Measurements from ENCODE around the gene ITGA8. TPM values are rescaled to one million over a fixed set of nuclear protein-coding genes. Genes with fewer than 3 reads are reported as not detected.

ITGA8 gene
- total RNA-seq, 1 donor from 2014 or later, result not detected

DNA sequence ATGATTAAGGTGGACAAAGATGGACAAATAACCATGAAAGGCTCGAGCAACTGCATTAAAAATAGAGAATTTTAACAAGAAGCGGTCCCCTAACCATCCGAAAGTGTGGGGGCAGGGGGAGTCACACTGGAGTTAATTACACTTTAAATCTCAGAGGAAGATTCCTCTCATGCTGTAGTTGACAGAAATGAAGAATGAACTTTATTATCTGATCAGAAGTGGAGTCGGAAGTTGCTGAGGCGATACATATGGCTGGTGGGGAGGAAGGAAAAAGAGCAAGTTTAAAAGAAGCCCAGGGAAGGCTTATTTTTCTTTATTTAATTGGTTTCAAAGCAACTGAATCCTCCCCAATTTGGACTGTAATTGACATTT is 246.3 kb downstream of the ITGA8 start:
- H3K36me3 Mint-ChIP-seq (ENCODE audit: low read depth), result no peaks in the 10 kb centered on the region
- H3K4me1 Mint-ChIP-seq, result no peaks in the 10 kb centered on the region
- H3K4me3 Mint-ChIP-seq, result no peak overlapping the region
- no peak for DNase-seq
- intact Hi-C loops (cut with micrococcal nuclease), result no loop called here
- H3K27me3 Mint-ChIP-seq, result peaks cover 6% of the 10 kb centered on the region
- no peak overlapping the region for H3K27ac Mint-ChIP-seq
- H3K9me3 Mint-ChIP-seq, result peaks cover 3% of the 10 kb centered on the region

- intact Hi-C loops (cut with micrococcal nuclease), result no loop called here
- Mint-ChIP-seq H3K27me3 (peaks cover 6% of the 10 kb centered on the region), H3K27ac (no peak overlapping the region), H3K4me1 (no peaks in the 10 kb centered on the region), H3K4me3 (no peak overlapping the region), H3K9me3 (peaks cover 3% of the 10 kb centered on the region), H3K36me3 (ENCODE audit: low read depth) (no peaks in the 10 kb centered on the region)
- DNase-seq, result no peak
These were observed 247.0 kb downstream of the ITGA8 start for GRCh38 chr10:15472431-15473395.

DNA sequence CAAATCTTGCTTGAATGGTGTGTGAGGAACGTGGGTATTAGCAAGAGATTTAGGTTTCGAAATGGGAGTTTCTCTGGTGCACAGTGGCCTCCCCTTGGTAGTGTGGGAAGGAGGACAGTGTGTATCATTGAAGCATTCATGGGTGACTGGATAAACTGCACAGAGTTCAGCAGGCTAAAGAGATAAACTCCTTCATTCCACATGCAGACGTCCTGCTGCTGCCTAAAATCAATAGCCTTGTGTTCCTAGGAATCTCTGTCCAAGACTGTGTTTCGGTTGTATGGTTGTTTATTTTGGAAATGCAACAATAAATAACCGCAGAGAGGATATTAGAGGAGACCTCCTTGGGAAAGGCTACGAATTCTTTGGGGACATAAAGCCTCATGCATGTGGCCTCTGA is 247.7 kb downstream of the ITGA8 start:
- Mint-ChIP-seq H3K27me3 (peaks cover 4% of the 10 kb centered on the region), H3K9me3 (peaks cover 3% of the 10 kb centered on the region), H3K27ac (no peak overlapping the region), H3K36me3 (ENCODE audit: low read depth) (no peaks in the 10 kb centered on the region), H3K4me3 (no peak overlapping the region), H3K4me1 (no peaks in the 10 kb centered on the region)
- intact Hi-C loops (cut with micrococcal nuclease), result no loop called here
- DNase-seq, result no peak

GRCh38 chr10:15469111-15469510 is 250.6 kb downstream of the ITGA8 start:
- Mint-ChIP-seq H3K4me1 (no peaks in the 10 kb centered on the region), H3K27me3 (peaks cover 9% of the 10 kb centered on the region), H3K27ac (no peak overlapping the region), H3K9me3 (no peaks in the 10 kb centered on the region), H3K36me3 (ENCODE audit: low read depth) (no peaks in the 10 kb centered on the region), H3K4me3 (no peak overlapping the region)
- no peak for DNase-seq
- intact Hi-C loops (cut with micrococcal nuclease), result no loop called here

DNA sequence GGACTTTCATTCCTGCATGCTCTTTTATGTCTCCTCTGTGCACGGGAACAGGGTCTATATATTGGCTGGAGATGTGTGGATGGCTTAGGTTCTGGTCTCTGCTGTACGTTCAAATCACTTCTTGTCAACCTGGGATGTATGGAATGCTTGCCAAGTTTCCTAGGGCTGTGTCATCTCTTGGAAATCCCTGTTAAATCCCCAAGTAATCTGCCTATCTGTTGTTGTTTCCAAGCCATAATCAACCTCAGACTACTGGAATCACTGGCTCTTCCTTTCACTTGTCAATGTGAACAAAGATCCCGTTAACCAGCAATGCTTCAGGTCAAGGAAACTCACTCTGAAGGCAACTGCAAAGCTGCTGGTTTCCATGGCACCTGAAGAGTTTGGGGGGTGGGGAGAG is 255.3 kb downstream of the ITGA8 start:
- no peak for DNase-seq
- no peaks in the 10 kb centered on the region for H3K9me3 Mint-ChIP-seq
- H3K4me1 Mint-ChIP-seq, result no peaks in the 10 kb centered on the region

More for the DNA sequence above, 255.3 kb downstream of the ITGA8 start:
- H3K36me3 Mint-ChIP-seq (ENCODE audit: low read depth), result no peaks in the 10 kb centered on the region
- H3K27ac Mint-ChIP-seq, result no peak overlapping the region
- intact Hi-C loops (cut with micrococcal nuclease), result no loop called here
- H3K4me3 Mint-ChIP-seq, result no peak overlapping the region
- peaks cover 8% of the 10 kb centered on the region for H3K27me3 Mint-ChIP-seq

Other genes with a start within 250 kb of the ITGA8 start
- 16.3 and 20.1 TPM in 2 replicates for gene MINDY3, start 140.6 kb upstream of the ITGA8 start, total RNA-seq